WTC11 (cell line): Measurements from ENCODE around the gene JAZF1. TPM values are rescaled to one million over a fixed set of nuclear protein-coding genes. Genes with fewer than 3 reads are reported as not detected.

Source experiments
- ATAC-seq: fragments of 200-7000 bp; cut with Tn5 transposase; 2 replicates; pipeline ENCODE4 v1.10.0; 2021; ENCODE audit warnings: mild to moderate bottlenecking, moderate library complexity
- CTCF ChIA-PET: fragments of 300-600 bp; sonication (Branson Sonifier 250); formaldehyde crosslinking; loops from one replicate; lab custom pipeline; 2021; ENCODE audit warnings: antibody characterized with exemption; lab: Charles Lee
- POLR2A ChIA-PET: fragments of 350-600 bp; sonication (Branson Sonifier 250); formaldehyde crosslinking; loops from one replicate; lab custom pipeline; 2021; ENCODE audit warnings: antibody characterized with exemption; lab: Charles Lee
- DNase-seq: peaks from one replicate; pipeline ENCODE4 v3.0.0; 2021; ENCODE audit warnings: low spot score
- H3K27ac Mint-ChIP-seq: 2 replicates; pipeline ENCODE4 v1.8.0; 2021; ENCODE audit warnings: mixed read lengths
- H3K27me3 Mint-ChIP-seq: 2 replicates; pipeline ENCODE4 v1.8.0; 2021; ENCODE audit warnings: low read depth, mild to moderate bottlenecking, moderate library complexity, mixed read lengths
- H3K36me3 Mint-ChIP-seq: 2 replicates; pipeline ENCODE4 v1.8.0; 2021; ENCODE audit warnings: mixed read lengths
- H3K4me1 Mint-ChIP-seq: 2 replicates; pipeline ENCODE4 v1.8.0; 2022; ENCODE audit warnings: mixed read lengths
- H3K4me3 Mint-ChIP-seq: 2 replicates; pipeline ENCODE4 v1.8.0; 2021; ENCODE audit warnings: mild to moderate bottlenecking, moderate library complexity, mixed read lengths
- H3K9me3 Mint-ChIP-seq: 2 replicates; pipeline ENCODE4 v1.8.0; 2021; ENCODE audit warnings: mixed read lengths
- ATF1 ChIP-seq: sonication (generic); formaldehyde crosslinking; IDR thresholded peaks from 2 replicates; pipeline ENCODE4 v1.8.1; 2023; ENCODE audit warnings: mild to moderate bottlenecking, moderate library complexity, missing genetic modification reagents
- CDX4 ChIP-seq: fragments of 250-450 bp; sonication (Bioruptor Pico); IDR thresholded peaks from 2 replicates; pipeline ENCODE4 v1.9.0; 2021; ENCODE audit warnings: moderate library complexity, mild to moderate bottlenecking, inconsistent platforms, borderline replicate concordance
- CREB1 ChIP-seq: sonication (generic); formaldehyde crosslinking; IDR thresholded peaks from 2 replicates; pipeline ENCODE4 v1.8.0; 2023; ENCODE audit warnings: mild to moderate bottlenecking, missing genetic modification reagents
- FOXP1 ChIP-seq: sonication (generic); formaldehyde crosslinking; IDR thresholded peaks from 2 replicates; pipeline ENCODE4 v1.8.0; 2022; ENCODE audit warnings: missing genetic modification reagents, mild to moderate bottlenecking, moderate library complexity, borderline replicate concordance
- HMGA2 ChIP-seq: fragments of 250-450 bp; sonication (Bioruptor Pico); IDR thresholded peaks from 2 replicates; pipeline ENCODE4 v1.4.0; 2021; ENCODE audit warnings: mild to moderate bottlenecking, moderate library complexity
- JUN ChIP-seq: sonication (generic); formaldehyde crosslinking; IDR thresholded peaks from 2 replicates; pipeline ENCODE4 v1.8.0; 2023; ENCODE audit warnings: mild to moderate bottlenecking, missing genetic modification reagents
- NFATC4 ChIP-seq: fragments of 250-450 bp; sonication (Bioruptor Pico); IDR thresholded peaks from 2 replicates; pipeline ENCODE4 v1.9.0; 2021; ENCODE audit warnings: mild to moderate bottlenecking
- NFE2L1 ChIP-seq: sonication (generic); formaldehyde crosslinking; IDR thresholded peaks from 2 replicates; pipeline ENCODE4 v1.8.1; 2023; ENCODE audit warnings: missing genetic modification reagents
- OVOL2 ChIP-seq: fragments of 250-450 bp; sonication (Bioruptor Pico); IDR thresholded peaks from 2 replicates; pipeline ENCODE4 v1.9.0; 2021; ENCODE audit warnings: mild to moderate bottlenecking, borderline replicate concordance
- PRRX2 ChIP-seq: fragments of 250-450 bp; sonication (Bioruptor Pico); IDR thresholded peaks from 2 replicates; pipeline ENCODE4 v1.8.0; 2021; ENCODE audit warnings: mild to moderate bottlenecking
- ZNF263 ChIP-seq: sonication (generic); formaldehyde crosslinking; IDR thresholded peaks from 2 replicates; pipeline ENCODE4 v1.8.1; 2022; ENCODE audit warnings: low read depth, mild to moderate bottlenecking, moderate library complexity, missing genetic modification reagents
- ZNF317 ChIP-seq: sonication (generic); formaldehyde crosslinking; IDR thresholded peaks from 2 replicates; pipeline ENCODE4 v1.8.1; 2023; ENCODE audit warnings: low read depth, mild to moderate bottlenecking, moderate library complexity, missing genetic modification reagents, borderline replicate concordance
- total RNA-seq: library from RNA; stranded (reverse); gene quantifications from 3 replicates; pipeline ENCODE4 v1.2.3, GENCODE V29; 2021
- TF ChIP-seq, protein P1 (sequence below): sonication (generic); formaldehyde crosslinking; IDR thresholded peaks from 2 replicates; pipeline ENCODE4 v1.8.1; 2022; ENCODE audit warnings: mild to moderate bottlenecking, moderate library complexity, missing genetic modification reagents
- TF ChIP-seq, protein P2 (sequence below): fragments of 250-450 bp; sonication (Bioruptor Pico); IDR thresholded peaks from 2 replicates; pipeline ENCODE4 v1.9.0; 2021; ENCODE audit warnings: mild to moderate bottlenecking, borderline replicate concordance
- TF ChIP-seq, protein P3 (sequence below): fragments of 250-450 bp; sonication (Bioruptor Pico); IDR thresholded peaks from 2 replicates; pipeline ENCODE4 v1.8.0; 2021; ENCODE audit warnings: mild to moderate bottlenecking
- TF ChIP-seq, protein P4 (sequence below): sonication (generic); formaldehyde crosslinking; IDR thresholded peaks from 2 replicates; pipeline ENCODE4 v1.8.0; 2022; ENCODE audit warnings: mild to moderate bottlenecking, missing genetic modification reagents
- TF ChIP-seq, protein P5 (sequence below): fragments of 200-600 bp; IDR thresholded peaks from 2 replicates; pipeline ENCODE4 v1.8.0; 2022; ENCODE audit warnings: antibody characterized with exemption
- TF ChIP-seq, protein P6 (sequence below): sonication (generic); formaldehyde crosslinking; conservative IDR thresholded peaks from 2 replicates; pipeline ENCODE4 v1.8.1; 2023; ENCODE audit warnings: mild to moderate bottlenecking, low read depth, missing genetic modification reagents, moderate library complexity
- TF ChIP-seq, protein P7 (sequence below): sonication (generic); formaldehyde crosslinking; IDR thresholded peaks from 2 replicates; pipeline ENCODE4 v1.8.0; 2022; ENCODE audit warnings: missing genetic modification reagents

JAZF1 gene
- total RNA-seq, 1 experiment from 2014 or later: 19.0 TPM

DNA sequence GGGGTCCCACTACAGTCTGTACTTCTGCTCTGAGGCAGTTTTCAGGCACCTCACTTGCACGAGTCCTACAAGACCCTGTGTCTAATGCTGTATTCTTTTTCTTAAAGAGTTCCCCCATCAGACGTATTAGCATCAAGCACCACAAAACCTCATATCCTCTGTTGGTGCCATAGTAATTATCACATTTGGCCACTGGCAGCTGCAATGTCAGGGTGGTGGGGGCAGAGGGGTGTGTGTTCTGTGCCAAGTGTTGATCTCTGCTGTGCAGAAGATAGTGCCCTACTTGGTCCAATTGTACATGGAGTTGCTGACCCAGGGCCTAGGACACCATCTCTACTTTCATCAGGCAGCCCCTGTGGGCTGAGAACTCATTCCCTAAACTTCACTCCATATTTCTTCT, 20.0 kb upstream of the JAZF1 start:
- no peak for DNase-seq
- 0 out of 2 replicates have a peak, but pooled peaks cover 3% of the 10 kb centered on the region for H3K36me3 Mint-ChIP-seq
- H3K27me3 Mint-ChIP-seq: no peaks in the 10 kb centered on the region
- ChIA-PET POLR2A (no interaction called here), CTCF (no interaction called here)
- H3K9me3 Mint-ChIP-seq: peaks cover 10% of the 10 kb centered on the region; the same call in 1 of the 2 replicates
- no peak overlapping the region for H3K27ac Mint-ChIP-seq
- H3K4me1 Mint-ChIP-seq: peaks cover 6% of the 10 kb centered on the region
- TF ChIP-seq, protein P1, sequence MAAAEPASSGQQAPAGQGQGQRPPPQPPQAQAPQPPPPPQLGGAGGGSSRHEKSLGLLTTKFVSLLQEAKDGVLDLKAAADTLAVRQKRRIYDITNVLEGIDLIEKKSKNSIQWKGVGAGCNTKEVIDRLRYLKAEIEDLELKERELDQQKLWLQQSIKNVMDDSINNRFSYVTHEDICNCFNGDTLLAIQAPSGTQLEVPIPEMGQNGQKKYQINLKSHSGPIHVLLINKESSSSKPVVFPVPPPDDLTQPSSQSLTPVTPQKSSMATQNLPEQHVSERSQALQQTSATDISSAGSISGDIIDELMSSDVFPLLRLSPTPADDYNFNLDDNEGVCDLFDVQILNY (CRISPR knock-in tag): no peak
- TF ChIP-seq PRRX2 (no peak), NFATC4 (CRISPR knock-in tag) (no peak), ATF1 (no peak), OVOL2 (CRISPR knock-in tag) (no peak), CREB1 (CRISPR knock-in tag) (no peak), JUN (no peak), CDX4 (CRISPR knock-in tag) (no peak), HMGA2 (CRISPR knock-in tag) (no peak), FOXP1 (no peak), ZNF317 (CRISPR knock-in tag) (no peak), ZNF263 (no peak), NFE2L1 (CRISPR knock-in tag) (no peak)
- TF ChIP-seq, protein P2, sequence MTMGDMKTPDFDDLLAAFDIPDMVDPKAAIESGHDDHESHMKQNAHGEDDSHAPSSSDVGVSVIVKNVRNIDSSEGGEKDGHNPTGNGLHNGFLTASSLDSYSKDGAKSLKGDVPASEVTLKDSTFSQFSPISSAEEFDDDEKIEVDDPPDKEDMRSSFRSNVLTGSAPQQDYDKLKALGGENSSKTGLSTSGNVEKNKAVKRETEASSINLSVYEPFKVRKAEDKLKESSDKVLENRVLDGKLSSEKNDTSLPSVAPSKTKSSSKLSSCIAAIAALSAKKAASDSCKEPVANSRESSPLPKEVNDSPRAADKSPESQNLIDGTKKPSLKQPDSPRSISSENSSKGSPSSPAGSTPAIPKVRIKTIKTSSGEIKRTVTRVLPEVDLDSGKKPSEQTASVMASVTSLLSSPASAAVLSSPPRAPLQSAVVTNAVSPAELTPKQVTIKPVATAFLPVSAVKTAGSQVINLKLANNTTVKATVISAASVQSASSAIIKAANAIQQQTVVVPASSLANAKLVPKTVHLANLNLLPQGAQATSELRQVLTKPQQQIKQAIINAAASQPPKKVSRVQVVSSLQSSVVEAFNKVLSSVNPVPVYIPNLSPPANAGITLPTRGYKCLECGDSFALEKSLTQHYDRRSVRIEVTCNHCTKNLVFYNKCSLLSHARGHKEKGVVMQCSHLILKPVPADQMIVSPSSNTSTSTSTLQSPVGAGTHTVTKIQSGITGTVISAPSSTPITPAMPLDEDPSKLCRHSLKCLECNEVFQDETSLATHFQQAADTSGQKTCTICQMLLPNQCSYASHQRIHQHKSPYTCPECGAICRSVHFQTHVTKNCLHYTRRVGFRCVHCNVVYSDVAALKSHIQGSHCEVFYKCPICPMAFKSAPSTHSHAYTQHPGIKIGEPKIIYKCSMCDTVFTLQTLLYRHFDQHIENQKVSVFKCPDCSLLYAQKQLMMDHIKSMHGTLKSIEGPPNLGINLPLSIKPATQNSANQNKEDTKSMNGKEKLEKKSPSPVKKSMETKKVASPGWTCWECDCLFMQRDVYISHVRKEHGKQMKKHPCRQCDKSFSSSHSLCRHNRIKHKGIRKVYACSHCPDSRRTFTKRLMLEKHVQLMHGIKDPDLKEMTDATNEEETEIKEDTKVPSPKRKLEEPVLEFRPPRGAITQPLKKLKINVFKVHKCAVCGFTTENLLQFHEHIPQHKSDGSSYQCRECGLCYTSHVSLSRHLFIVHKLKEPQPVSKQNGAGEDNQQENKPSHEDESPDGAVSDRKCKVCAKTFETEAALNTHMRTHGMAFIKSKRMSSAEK (CRISPR knock-in tag): no peak
- TF ChIP-seq, protein P3, sequence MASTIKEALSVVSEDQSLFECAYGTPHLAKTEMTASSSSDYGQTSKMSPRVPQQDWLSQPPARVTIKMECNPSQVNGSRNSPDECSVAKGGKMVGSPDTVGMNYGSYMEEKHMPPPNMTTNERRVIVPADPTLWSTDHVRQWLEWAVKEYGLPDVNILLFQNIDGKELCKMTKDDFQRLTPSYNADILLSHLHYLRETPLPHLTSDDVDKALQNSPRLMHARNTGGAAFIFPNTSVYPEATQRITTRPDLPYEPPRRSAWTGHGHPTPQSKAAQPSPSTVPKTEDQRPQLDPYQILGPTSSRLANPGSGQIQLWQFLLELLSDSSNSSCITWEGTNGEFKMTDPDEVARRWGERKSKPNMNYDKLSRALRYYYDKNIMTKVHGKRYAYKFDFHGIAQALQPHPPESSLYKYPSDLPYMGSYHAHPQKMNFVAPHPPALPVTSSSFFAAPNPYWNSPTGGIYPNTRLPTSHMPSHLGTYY (CRISPR knock-in tag): no peak
- TF ChIP-seq, protein P4, sequence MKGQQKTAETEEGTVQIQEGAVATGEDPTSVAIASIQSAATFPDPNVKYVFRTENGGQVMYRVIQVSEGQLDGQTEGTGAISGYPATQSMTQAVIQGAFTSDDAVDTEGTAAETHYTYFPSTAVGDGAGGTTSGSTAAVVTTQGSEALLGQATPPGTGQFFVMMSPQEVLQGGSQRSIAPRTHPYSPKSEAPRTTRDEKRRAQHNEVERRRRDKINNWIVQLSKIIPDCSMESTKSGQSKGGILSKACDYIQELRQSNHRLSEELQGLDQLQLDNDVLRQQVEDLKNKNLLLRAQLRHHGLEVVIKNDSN: no peak
- TF ChIP-seq, protein P5, sequence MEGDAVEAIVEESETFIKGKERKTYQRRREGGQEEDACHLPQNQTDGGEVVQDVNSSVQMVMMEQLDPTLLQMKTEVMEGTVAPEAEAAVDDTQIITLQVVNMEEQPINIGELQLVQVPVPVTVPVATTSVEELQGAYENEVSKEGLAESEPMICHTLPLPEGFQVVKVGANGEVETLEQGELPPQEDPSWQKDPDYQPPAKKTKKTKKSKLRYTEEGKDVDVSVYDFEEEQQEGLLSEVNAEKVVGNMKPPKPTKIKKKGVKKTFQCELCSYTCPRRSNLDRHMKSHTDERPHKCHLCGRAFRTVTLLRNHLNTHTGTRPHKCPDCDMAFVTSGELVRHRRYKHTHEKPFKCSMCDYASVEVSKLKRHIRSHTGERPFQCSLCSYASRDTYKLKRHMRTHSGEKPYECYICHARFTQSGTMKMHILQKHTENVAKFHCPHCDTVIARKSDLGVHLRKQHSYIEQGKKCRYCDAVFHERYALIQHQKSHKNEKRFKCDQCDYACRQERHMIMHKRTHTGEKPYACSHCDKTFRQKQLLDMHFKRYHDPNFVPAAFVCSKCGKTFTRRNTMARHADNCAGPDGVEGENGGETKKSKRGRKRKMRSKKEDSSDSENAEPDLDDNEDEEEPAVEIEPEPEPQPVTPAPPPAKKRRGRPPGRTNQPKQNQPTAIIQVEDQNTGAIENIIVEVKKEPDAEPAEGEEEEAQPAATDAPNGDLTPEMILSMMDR: no peak
- TF ChIP-seq, protein P6, sequence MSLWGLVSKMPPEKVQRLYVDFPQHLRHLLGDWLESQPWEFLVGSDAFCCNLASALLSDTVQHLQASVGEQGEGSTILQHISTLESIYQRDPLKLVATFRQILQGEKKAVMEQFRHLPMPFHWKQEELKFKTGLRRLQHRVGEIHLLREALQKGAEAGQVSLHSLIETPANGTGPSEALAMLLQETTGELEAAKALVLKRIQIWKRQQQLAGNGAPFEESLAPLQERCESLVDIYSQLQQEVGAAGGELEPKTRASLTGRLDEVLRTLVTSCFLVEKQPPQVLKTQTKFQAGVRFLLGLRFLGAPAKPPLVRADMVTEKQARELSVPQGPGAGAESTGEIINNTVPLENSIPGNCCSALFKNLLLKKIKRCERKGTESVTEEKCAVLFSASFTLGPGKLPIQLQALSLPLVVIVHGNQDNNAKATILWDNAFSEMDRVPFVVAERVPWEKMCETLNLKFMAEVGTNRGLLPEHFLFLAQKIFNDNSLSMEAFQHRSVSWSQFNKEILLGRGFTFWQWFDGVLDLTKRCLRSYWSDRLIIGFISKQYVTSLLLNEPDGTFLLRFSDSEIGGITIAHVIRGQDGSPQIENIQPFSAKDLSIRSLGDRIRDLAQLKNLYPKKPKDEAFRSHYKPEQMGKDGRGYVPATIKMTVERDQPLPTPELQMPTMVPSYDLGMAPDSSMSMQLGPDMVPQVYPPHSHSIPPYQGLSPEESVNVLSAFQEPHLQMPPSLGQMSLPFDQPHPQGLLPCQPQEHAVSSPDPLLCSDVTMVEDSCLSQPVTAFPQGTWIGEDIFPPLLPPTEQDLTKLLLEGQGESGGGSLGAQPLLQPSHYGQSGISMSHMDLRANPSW: no peak
- TF ChIP-seq, protein P7, sequence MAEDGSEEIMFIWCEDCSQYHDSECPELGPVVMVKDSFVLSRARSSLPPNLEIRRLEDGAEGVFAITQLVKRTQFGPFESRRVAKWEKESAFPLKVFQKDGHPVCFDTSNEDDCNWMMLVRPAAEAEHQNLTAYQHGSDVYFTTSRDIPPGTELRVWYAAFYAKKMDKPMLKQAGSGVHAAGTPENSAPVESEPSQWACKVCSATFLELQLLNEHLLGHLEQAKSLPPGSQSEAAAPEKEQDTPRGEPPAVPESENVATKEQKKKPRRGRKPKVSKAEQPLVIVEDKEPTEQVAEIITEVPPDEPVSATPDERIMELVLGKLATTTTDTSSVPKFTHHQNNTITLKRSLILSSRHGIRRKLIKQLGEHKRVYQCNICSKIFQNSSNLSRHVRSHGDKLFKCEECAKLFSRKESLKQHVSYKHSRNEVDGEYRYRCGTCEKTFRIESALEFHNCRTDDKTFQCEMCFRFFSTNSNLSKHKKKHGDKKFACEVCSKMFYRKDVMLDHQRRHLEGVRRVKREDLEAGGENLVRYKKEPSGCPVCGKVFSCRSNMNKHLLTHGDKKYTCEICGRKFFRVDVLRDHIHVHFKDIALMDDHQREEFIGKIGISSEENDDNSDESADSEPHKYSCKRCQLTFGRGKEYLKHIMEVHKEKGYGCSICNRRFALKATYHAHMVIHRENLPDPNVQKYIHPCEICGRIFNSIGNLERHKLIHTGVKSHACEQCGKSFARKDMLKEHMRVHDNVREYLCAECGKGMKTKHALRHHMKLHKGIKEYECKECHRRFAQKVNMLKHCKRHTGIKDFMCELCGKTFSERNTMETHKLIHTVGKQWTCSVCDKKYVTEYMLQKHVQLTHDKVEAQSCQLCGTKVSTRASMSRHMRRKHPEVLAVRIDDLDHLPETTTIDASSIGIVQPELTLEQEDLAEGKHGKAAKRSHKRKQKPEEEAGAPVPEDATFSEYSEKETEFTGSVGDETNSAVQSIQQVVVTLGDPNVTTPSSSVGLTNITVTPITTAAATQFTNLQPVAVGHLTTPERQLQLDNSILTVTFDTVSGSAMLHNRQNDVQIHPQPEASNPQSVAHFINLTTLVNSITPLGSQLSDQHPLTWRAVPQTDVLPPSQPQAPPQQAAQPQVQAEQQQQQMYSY (CRISPR knock-in tag): no peak
- no peak for ATAC-seq
- no peak overlapping the region for H3K4me3 Mint-ChIP-seq
